Mesothelial cell of epicardium (in vitro differentiated cells): Measurements from ENCODE around the gene CRACR2B. TPM values are rescaled to one million over a fixed set of nuclear protein-coding genes. Genes with fewer than 3 reads are reported as not detected.

Experiments
- DNase-seq, 2 experiments: peaks; one replicate each; pipeline ENCODE4 v3.0.0; 2021; ENCODE audit warnings: low spot score in 2 of 2; ENCODE audit not compliant: unreplicated experiment in 2 of 2
- H3K27ac Mint-ChIP-seq: 2 replicates; pipeline ENCODE4 v1.8.0; 2021; ENCODE audit warnings: mixed read lengths
- H3K27me3 Mint-ChIP-seq: 2 replicates; pipeline ENCODE4 v1.8.0; 2021; ENCODE audit warnings: low read depth, mixed read lengths
- H3K36me3 Mint-ChIP-seq: 2 replicates; pipeline ENCODE4 v1.8.0; 2021; ENCODE audit warnings: mixed read lengths
- H3K4me1 Mint-ChIP-seq: 2 replicates; pipeline ENCODE4 v1.8.0; 2021; ENCODE audit warnings: mixed read lengths
- H3K4me3 Mint-ChIP-seq: 2 replicates; pipeline ENCODE4 v1.8.0; 2021; ENCODE audit warnings: mild to moderate bottlenecking, moderate library complexity, mixed read lengths
- H3K9me3 Mint-ChIP-seq: 2 replicates; pipeline ENCODE4 v1.8.0; 2021; ENCODE audit warnings: mixed read lengths
- CTCF ChIP-seq: fragments of 200-600 bp; sonication (generic); IDR thresholded peaks from one replicate; pipeline ENCODE4 v1.5.0; 2021; ENCODE audit warnings: antibody characterized with exemption; ENCODE audit not compliant: unreplicated experiment
- total RNA-seq: library from RNA; stranded (reverse); gene quantifications from 3 replicates; pipeline ENCODE4 v1.2.1, GENCODE V29; 2021

CRACR2B gene
- total RNA-seq, 1 donor from 2014 or later, result 9.9 TPM

- DNase-seq, result no peak
- TF ChIP-seq CTCF, result no peak
- no peaks in the 10 kb centered on the region for H3K9me3 Mint-ChIP-seq
- peaks cover 31% of the 10 kb centered on the region for H3K4me1 Mint-ChIP-seq
- no peak overlapping the region for H3K4me3 Mint-ChIP-seq
- no peaks in the 10 kb centered on the region for H3K27me3 Mint-ChIP-seq
- H3K36me3 Mint-ChIP-seq, result no peaks in the 10 kb centered on the region
- no peak overlapping the region for H3K27ac Mint-ChIP-seq
Measured at GRCh38 chr11:855330-855674, 27.6 kb downstream of the CRACR2B start.

- H3K36me3 Mint-ChIP-seq, result no peaks in the 10 kb centered on the region
- no peak for DNase-seq
- no peak overlapping the region for H3K27ac Mint-ChIP-seq
- H3K27me3 Mint-ChIP-seq, result no peaks in the 10 kb centered on the region
- no peak for TF ChIP-seq CTCF
- no peaks in the 10 kb centered on the region for H3K9me3 Mint-ChIP-seq
- no peak overlapping the region for H3K4me3 Mint-ChIP-seq
- peaks cover 31% of the 10 kb centered on the region for H3K4me1 Mint-ChIP-seq
Measured at GRCh38 chr11:855796-856195, 28.1 kb downstream of the CRACR2B start.

- Mint-ChIP-seq H3K27ac (no peak overlapping the region), H3K4me1 (peaks cover 25% of the 10 kb centered on the region), H3K36me3 (no peaks in the 10 kb centered on the region), H3K4me3 (no peak overlapping the region), H3K9me3 (no peaks in the 10 kb centered on the region), H3K27me3 (no peaks in the 10 kb centered on the region)
- no peak for DNase-seq
- TF ChIP-seq CTCF, result no peak
Measured at GRCh38 chr11:856397-856796, 28.7 kb downstream of the CRACR2B start.

GRCh38 chr11:858053-858761, 30.5 kb downstream of the CRACR2B start:
- DNase-seq, result no peak
- TF ChIP-seq CTCF, result no peak
- Mint-ChIP-seq H3K4me3 (no peak overlapping the region), H3K4me1 (peaks cover 31% of the 10 kb centered on the region), H3K36me3 (no peaks in the 10 kb centered on the region), H3K27me3 (no peaks in the 10 kb centered on the region), H3K27ac (no peak overlapping the region), H3K9me3 (no peaks in the 10 kb centered on the region)

- Mint-ChIP-seq H3K27me3 (no peaks in the 10 kb centered on the region), H3K36me3 (no peaks in the 10 kb centered on the region), H3K4me3 (no peak overlapping the region), H3K4me1 (peaks cover 34% of the 10 kb centered on the region), H3K9me3 (no peaks in the 10 kb centered on the region), H3K27ac (no peak overlapping the region)
- DNase-seq, result no peak
- no peak for TF ChIP-seq CTCF
Measured at GRCh38 chr11:858762-859339, 31.1 kb downstream of the CRACR2B start.
